Lower leg skin (tissue), 4 donors: ENCODE measurements around the gene C14orf132. TPM values are rescaled to one million over a fixed set of nuclear protein-coding genes. Genes with fewer than 3 reads are reported as not detected.
"Not testable (repeated sequence)": the region's sequence is repeated elsewhere in the genome, so short reads cannot be mapped to it uniquely, and the experiment has no call there.

Source experiments
- DNase-seq, 2 donors: peaks; one replicate each; pipeline ENCODE4 v3.0.0-alpha.2; 2019; ENCODE audit warnings: low spot score in 2 of 2
- H3K4me3 ChIP-seq: fragments of 200-600 bp; sonication (generic); 2 replicates; pipeline ENCODE4 v1.5.1; 2017; ENCODE audit warnings: mild to moderate bottlenecking, low read depth; ENCODE audit not compliant: poor library complexity, severe bottlenecking
- POLR2A ChIP-seq, 2 donors: fragments of 450-650 bp; IDR thresholded peaks; one replicate each; pipeline ENCODE4 v1.6.1; 2016 to 2017; ENCODE audit warnings: antibody characterized with exemption in 2 of 2, mild to moderate bottlenecking in 1 of 2, moderate library complexity in 1 of 2
- WGBS, 2 donors: methylation state at CpG; one replicate each; pipeline ENCODE4 v1.1.5; 2018; 5-methylcytosine and 5-hydroxymethylcytosine counted together
- intact Hi-C: fragments of 100-400 bp; cut with DNase I; formaldehyde crosslinking; loops from one replicate; pipeline ENCODE4 v1.15.0; 2023; ENCODE audit warnings: low total_unique reads
- total RNA-seq, 4 donors: library from RNA; depleted of rRNA; stranded (reverse); fragments of >200 nt; gene quantifications; one replicate each; pipeline ENCODE4 v1.1.0, GENCODE V29; 2016
- TF ChIP-seq, protein P1 (sequence below), 3 donors: fragments of 450-650 bp; IDR thresholded peaks; one replicate each; pipeline ENCODE4 v1.5.1; 2016; ENCODE audit warnings: antibody characterized with exemption in 3 of 3, mild to moderate bottlenecking in 3 of 3, moderate library complexity in 2 of 3

The C14orf132 gene
- total RNA-seq, 4 donors from 2014 or later, result 9.6 to 24.9 (median 16.6) TPM

GRCh38 chr14:96002498-96002884 lies 36.7 kb upstream of the C14orf132 start:
- no peak overlapping the region for H3K4me3 ChIP-seq
- 67 to 80% methylated on average over 1 to 2 of the region's 2 CpGs for WGBS, 2 donors
- intact Hi-C loops, result loop anchor here (10.0 kb wide), 1 partner anchor 282 kb away; no protein-coding TSS in a partner anchor
- TF ChIP-seq, protein P1, sequence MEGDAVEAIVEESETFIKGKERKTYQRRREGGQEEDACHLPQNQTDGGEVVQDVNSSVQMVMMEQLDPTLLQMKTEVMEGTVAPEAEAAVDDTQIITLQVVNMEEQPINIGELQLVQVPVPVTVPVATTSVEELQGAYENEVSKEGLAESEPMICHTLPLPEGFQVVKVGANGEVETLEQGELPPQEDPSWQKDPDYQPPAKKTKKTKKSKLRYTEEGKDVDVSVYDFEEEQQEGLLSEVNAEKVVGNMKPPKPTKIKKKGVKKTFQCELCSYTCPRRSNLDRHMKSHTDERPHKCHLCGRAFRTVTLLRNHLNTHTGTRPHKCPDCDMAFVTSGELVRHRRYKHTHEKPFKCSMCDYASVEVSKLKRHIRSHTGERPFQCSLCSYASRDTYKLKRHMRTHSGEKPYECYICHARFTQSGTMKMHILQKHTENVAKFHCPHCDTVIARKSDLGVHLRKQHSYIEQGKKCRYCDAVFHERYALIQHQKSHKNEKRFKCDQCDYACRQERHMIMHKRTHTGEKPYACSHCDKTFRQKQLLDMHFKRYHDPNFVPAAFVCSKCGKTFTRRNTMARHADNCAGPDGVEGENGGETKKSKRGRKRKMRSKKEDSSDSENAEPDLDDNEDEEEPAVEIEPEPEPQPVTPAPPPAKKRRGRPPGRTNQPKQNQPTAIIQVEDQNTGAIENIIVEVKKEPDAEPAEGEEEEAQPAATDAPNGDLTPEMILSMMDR (IDR thresholded peaks at IDR 0.05), result no peak
- TF ChIP-seq POLR2A (IDR thresholded peaks at IDR 0.05), result no peak
- DNase-seq, result no peak

DNA sequence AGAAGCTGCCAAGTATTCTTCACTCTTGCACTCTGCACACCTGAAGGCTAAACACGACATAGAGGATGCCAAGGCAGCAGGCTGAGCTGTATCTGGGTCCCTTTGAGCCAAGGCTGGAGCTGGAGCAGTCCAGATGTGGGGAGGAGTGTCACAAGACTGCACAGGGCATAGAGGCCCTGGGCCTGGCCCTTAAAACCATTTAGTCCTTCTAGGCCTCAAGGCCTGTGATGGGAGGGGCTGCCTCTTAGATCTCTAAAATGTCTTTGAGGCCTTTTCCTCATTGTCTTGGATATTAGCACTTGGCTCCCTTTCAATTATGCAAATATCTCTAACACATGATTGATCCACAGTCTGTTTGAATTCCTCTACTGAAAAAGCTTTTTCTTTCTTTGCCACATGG lies 28.0 kb upstream of the C14orf132 start:
- WGBS, 2 donors, result 73 to 79% methylated on average over 1 of the region's 1 CpG
- TF ChIP-seq, protein P1 (IDR thresholded peaks at IDR 0.05), result no peak
- no peak for TF ChIP-seq POLR2A (IDR thresholded peaks at IDR 0.05)
- intact Hi-C loops, result no loop called here
- no peak for DNase-seq
- H3K4me3 ChIP-seq, result no peak overlapping the region

DNA sequence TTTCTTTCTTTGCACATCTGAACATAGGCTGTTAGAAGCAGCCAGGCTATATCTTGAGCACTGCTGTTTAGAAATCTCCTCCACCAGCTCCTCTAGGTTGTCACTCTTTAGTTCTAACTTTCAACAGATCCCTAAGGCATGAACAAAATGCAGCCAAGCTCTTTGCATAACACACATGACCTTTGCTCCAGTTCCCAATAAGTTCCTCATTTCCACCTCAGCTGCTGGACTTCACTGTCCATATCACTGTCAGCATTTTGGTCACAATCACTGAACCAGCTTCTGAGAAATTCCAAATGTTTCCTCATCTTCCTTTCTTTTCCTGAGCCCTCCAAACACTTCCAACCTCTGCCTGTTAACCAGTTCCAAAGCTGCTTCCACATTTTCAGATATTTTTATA lies 27.6 kb upstream of the C14orf132 start:
- DNase-seq, result no peak
- intact Hi-C loops, result no loop called here
- no peak overlapping the region for H3K4me3 ChIP-seq
- TF ChIP-seq POLR2A (IDR thresholded peaks at IDR 0.05), result no peak
- TF ChIP-seq, protein P1 (IDR thresholded peaks at IDR 0.05), result no peak

DNA sequence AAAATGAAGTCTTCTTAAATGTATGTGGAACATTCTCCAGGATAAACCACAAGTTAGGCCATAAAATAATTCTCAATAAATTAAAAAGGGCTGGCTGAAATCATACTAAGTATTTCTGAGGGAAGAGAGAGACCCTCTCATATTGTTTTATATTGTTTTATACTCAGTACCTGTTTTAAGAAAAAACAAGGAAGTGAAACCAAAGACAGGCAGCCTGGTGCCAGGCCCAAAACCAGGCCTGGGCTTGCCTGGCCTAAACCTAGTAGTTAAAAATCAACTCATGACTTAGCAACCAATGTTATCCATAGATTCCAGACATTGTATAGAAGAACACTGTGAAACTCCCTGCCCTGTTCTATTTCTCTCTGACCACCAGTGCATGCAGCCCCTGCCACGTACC lies 26.4 kb upstream of the C14orf132 start:
- intact Hi-C loops, H3K4me3 ChIP-seq, DNase-seq: not testable (repeated sequence)
- WGBS, 2 donors, result 77 to 79% methylated on average over 1 of the region's 1 CpG

DNA sequence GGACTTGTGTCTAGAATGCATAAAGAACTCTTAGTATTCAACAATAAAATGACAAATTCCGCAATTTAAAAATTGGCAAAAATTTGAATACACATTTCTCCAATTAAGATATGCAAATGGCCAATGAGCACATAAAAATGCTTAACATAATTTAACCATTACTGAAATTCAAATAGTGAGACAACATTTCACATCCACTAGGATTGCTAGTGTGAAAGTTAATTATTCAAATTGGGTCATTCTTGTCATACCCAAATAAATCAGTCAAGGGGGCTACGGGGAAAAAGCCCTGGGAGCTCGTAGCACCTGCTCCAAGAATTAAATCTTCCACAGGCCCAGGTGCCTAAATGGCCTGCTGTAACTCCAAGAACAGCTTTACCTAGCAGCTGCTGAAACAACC lies 25.0 kb upstream of the C14orf132 start:
- DNase-seq, result no peak
- no peak for TF ChIP-seq POLR2A (IDR thresholded peaks at IDR 0.05)
- H3K4me3 ChIP-seq, result no peak overlapping the region
- intact Hi-C loops, result no loop called here
- 53 to 56% methylated on average over 3 of the region's 3 CpGs for WGBS, 2 donors

- WGBS, 2 donors, result 56 to 57% methylated on average over 7 of the region's 7 CpGs
- no peak overlapping the region for H3K4me3 ChIP-seq
- intact Hi-C loops, result no loop called here
- TF ChIP-seq POLR2A (IDR thresholded peaks at IDR 0.05), result no peak
- TF ChIP-seq, protein P1 (IDR thresholded peaks at IDR 0.05), result no peak
- DNase-seq, result no peak
Measured at GRCh38 chr14:96016501-96017160, 22.5 kb upstream of the C14orf132 start.

- no peak for DNase-seq
- WGBS, 2 donors, result 90 to 96% methylated on average over 2 of the region's 2 CpGs
- no peak overlapping the region for H3K4me3 ChIP-seq
- intact Hi-C loops, result no loop called here
- TF ChIP-seq POLR2A (IDR thresholded peaks at IDR 0.05), result no peak
- TF ChIP-seq, protein P1 (IDR thresholded peaks at IDR 0.05), result no peak
Measured at GRCh38 chr14:96017882-96018281, 21.3 kb upstream of the C14orf132 start.
